NCI-H1694 (cell line): ENCODE results near the gene C1QB.
"Not testable (repeated sequence)": the region's sequence is repeated elsewhere in the genome, so short reads cannot be mapped to it uniquely, and the experiment has no call there.

Experiments
- DNase-seq: peaks from one replicate; lab custom pipeline; 2025; lab: John Stamatoyannopoulos, UW

Gene C1QB

DNA sequence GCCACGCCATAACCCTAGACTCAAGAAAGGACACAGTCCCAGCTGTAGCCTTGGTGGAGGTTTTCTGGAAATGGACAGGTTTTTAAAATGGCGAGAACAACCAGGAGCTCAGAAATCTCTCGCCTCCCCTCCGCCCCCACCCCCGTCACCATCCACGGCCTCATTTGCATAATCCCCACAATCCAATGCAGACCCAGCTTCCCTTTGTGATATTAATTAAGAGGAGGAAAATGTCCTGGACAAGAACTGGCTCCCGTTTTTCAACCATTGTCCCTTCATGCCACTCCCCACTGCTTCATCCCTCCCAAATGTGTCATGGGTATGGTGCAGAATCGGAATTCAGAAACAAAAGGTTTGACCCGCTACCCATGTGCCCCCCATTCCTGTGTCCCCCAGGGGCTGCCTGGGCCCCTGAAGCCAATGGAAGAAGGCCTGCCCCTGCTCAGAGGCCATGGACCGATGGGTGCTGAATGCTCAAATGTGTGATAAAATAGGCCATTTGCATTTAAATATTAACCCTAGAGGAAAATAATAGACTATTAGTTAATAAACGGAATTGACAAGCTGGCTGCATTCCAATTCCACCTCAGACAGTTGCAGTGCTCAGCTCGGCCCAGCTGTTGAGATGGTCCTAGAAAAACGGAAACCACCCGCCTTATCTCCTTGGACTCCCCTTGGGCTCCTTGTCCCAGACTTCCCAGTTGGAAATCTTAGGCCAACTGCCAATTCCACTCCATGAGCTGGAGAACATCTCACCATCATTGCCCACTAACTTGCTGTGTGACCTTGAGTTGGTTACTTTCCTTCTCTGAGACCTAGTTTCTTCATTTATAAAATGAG, 46.9 kb downstream of the C1QB start:
- no peak for DNase-seq

DNA sequence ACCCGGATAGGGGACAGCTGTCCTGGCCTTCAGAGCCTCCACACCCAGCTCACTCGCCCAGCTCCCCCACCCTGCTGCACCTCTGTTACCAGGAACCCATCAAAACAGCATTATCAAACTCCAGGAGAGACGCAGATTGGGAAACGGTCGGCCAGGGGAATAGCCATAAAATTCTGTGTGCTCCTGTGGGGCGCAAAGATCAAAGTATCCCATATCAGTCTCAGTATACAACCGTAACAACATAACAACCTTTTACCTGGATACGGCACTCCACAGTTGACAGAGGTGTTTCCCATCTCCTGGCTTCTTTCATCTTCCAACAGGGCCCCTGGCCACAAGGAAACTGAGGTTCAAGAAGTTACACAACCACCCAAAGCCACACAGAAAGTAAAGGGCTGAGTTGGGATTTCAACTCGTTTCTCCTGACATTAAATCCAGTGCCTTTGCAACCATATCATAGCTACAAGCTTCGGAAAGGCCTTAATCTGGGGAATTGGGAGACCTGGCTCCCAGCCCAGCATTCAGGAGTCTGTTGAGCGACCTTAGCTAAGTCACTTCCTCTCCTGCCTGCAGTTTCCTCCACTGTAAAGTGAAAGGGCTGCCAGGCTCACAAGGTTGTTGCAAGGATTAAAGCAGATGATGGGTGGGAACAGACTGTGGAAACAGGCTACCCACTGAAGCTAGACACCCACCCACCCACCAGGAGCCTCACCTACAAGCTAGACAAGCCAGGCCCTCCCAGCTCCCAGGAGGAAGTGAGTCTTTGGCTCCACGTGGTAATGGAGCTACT, 49.5 kb downstream of the C1QB start:
- no peak for DNase-seq

DNA sequence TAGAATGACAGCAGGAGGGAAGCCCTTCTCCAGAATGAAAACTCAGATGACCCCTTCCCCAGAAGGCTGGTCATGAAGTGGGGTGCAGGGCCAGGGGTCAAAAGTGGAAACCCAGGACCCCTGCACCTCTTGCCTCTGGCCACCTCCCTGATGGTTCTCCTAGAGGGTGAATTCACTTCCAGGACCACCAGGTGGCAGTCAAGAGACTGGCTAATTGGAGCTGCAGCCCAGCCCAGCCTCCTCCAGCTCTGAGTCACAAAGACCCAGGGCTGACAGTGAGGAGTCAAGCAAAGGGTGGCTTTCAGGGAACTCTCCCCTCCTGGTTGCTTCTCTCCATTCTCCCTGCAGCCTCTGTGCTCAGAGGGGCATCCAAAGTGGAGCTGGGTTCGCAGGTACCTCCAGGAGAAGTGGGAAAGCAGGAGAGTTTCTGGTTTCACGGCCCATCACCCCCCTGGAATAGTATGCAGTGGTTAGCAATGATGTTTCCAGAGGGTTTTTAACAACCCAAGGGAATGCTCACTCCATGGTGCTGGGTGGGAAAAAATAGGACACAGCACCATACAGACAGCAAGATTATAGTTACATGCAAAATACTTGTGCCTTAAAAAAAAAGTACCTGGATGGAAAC, 51.5 kb downstream of the C1QB start:
- DNase-seq, result peak; percentile 64

DNA sequence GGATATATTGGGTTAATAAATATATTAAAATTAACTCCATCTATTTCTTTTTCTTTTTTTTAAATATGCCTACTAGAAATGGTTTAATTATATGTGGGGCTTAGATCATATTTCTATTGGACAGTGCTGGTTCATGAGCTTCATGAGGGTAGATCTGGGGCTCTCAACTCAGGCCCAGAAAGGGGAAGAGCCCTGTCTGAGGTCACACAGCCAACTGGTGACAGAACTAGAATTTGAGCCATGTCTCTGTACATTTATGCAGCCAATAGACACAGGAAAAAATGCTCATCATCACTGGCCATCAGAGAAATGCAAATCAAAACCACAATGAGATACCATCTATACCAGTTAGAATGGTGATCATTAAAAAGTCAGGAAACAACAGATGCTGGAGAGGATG, 52.5 kb downstream of the C1QB start:
- no peak for DNase-seq

DNA sequence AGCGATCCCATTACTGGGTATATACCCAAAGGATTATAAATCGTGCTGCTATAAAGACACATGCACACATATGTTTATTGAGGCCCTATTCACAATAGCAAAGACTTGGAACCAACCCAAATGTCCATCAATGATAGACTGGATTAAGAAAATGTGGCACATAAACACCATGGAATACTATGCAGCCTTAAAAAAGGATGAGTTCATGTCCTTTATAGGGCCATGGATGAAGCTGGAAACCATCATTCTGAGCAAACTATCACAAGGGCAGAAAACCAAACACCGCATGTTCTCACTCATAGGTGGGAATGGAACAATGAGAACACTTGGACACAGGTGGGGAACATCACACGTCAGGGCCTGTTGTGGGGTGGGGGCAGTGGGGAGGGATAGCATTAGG, 53.1 kb downstream of the C1QB start:
- not testable (repeated sequence) for DNase-seq

DNA sequence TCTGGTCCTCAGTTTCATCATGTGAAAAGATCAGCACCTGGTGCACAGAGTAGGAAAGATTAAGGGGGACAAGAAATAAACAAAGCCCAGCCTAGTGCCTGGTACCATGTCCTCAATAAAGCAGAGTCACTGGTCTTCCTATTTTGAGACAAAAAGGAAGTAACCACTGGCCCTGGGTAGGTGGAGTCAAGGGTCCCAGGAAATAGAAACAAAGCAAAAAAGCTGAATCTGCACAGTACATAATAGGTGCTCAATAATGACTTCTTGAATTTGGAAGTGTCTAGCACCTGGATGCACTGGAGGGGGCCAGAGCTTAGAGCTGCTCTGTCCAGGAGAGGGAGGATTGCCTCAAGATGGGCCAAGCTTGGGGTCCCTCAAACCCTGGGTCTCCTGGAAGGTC, 55.7 kb downstream of the C1QB start:
- DNase-seq, result no peak

DNA sequence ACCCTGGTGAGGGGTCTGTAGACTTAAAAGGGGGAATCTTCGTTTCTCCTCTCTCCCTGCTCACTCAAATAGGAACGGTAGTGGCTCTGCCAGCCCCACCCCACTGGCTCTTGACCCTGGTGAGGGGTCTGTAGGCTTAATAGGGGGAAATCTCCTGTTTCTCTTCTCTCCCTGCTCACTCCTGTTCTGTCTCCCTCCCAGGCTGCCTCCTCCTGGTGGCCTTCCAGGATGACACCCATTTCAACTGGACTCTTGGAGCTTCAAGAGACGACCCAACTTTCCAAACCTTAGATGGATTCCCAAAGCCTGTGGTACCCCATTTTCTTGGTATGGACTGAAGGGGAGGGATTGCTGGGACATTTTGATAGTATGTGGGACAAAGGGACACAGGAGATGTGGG, 56.2 kb downstream of the C1QB start:
- no peak for DNase-seq

DNA sequence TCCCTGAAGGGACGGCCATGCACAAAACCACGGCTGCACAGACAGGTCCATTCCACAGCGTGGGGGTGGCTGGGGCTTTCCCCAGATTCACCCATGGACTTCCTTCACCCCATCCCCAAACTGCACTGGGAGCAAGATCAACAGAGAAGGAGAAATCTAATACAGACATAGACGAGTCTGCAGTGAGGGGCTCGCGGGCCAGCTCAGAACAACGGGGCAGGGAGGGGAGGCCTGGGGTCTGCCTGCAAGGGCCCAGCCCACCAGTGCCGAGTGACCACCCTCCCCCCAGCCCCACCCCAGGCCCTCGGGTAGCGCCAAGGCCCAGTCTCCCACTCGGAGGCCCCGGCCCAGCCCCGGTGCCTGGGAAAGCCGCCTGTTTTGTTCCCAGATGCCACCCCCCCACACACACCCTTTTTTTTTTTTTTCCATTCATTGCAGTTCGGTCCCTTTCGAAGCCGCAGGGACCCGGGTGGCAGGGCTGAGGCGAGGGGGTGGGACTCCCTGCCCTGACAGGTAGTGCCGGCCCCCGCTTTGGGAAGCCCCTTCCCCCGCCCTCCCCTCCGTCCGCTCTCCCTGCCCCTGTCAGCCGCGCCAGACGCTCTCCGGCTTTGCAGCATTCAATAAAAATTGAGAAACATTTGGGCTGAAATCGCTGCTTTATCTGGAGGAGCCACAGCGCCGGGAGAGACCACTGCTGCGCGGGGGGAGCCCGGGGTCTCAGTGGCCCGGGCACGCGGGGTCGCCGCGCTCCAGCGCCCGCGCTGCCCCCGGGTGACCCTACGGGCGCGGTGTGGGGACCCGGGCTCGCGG, 57.1 kb downstream of the C1QB start:
- DNase-seq, result peak; percentile 11

DNA sequence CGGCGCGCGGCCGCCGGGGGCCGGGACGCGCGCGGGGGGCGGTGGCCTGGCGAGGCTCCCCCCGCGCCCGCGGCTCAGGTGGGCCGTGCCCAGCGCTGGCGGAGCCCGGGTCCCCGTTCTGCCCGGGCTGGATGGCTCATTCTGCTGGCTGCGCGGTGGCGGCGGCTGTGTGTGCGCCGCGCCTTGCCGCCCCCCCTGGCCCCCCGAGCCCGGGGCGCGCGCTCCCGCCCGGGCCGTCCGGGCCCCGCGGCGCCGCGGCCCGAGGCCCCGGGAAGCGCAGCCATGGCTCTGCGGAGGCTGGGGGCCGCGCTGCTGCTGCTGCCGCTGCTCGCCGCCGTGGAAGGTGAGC, 57.6 kb downstream of the C1QB start, which contains the start of gene EPHB2:
TSS of gene EPHB2 (plus strand) at position 139 of the 349 bp plus-strand sequence. CDS start at position 283, 144 bp downstream.
- DNase-seq, result no peak

DNA sequence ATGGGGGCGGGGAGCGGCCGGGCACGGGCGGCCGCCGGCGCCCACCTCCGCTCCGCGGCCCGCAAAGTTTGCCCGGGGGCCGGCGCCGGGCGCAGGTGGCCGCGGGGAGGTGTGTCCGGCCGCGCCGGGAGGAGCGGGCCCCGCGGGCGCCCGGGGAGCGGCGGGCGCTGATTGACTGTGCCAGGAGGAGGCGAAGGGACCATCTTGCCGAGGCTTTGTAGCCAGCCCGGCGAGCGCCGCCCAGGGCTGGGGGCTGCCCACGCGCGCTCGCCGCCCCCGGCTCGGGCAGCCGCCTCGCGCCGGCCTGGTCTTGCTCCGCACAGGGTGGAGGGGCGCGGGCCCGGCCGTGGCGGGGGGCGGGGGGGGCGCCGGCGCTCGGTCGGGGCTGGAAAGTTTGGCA, 58.0 kb downstream of the C1QB start:
- no peak for DNase-seq
